ENCODE results near the gene CARMIL1.

CARMIL1 gene

GRCh38 chr6:25311331-25311840 lies 32.2 kb downstream of the CARMIL1 start:
- DNase-seq: no peak

- no peak for DNase-seq
Observed at GRCh38 chr6:25312034-25312620, 33.0 kb downstream of the CARMIL1 start.

GRCh38 chr6:25312703-25313102 lies 33.5 kb downstream of the CARMIL1 start:
- DNase-seq: no peak

GRCh38 chr6:25314509-25315175 lies 35.5 kb downstream of the CARMIL1 start:
- DNase-seq: no peak

GRCh38 chr6:25315194-25316177 lies 36.3 kb downstream of the CARMIL1 start:
- no peak for DNase-seq

- no peak for DNase-seq
Observed at GRCh38 chr6:25316626-25317025, 37.5 kb downstream of the CARMIL1 start.

- DNase-seq: no peak
Observed at GRCh38 chr6:25318589-25318988, 39.4 kb downstream of the CARMIL1 start.

GRCh38 chr6:25320459-25320858 lies 41.3 kb downstream of the CARMIL1 start:
- no peak for DNase-seq

GRCh38 chr6:25322692-25323091 lies 43.5 kb downstream of the CARMIL1 start:
- no peak for DNase-seq

- DNase-seq: no peak
Observed at GRCh38 chr6:25324066-25324762, 45.0 kb downstream of the CARMIL1 start.

GRCh38 chr6:25326126-25326525 lies 47.0 kb downstream of the CARMIL1 start:
- no peak for DNase-seq

GRCh38 chr6:25326960-25327359 lies 47.8 kb downstream of the CARMIL1 start:
- no peak for DNase-seq

- DNase-seq: no peak
Observed at GRCh38 chr6:25327432-25327831, 48.3 kb downstream of the CARMIL1 start.

- DNase-seq: no peak
Observed at GRCh38 chr6:25329161-25329817, 50.1 kb downstream of the CARMIL1 start.

- DNase-seq: no peak
Observed at GRCh38 chr6:25329982-25330381, 50.8 kb downstream of the CARMIL1 start.

GRCh38 chr6:25330796-25331685 lies 51.9 kb downstream of the CARMIL1 start:
- DNase-seq: no peak

- no peak for DNase-seq
Observed at GRCh38 chr6:25332165-25332564, 53.0 kb downstream of the CARMIL1 start.

GRCh38 chr6:25332655-25333071 lies 53.5 kb downstream of the CARMIL1 start:
- DNase-seq: no peak

GRCh38 chr6:25333471-25333870 lies 54.3 kb downstream of the CARMIL1 start:
- DNase-seq: no peak

GRCh38 chr6:25334793-25335192 lies 55.6 kb downstream of the CARMIL1 start:
- no peak for DNase-seq

- no peak for DNase-seq
Observed at GRCh38 chr6:25336996-25337395, 57.8 kb downstream of the CARMIL1 start.

Data from activated CD4-positive, alpha-beta T cell treated with anti-CD3 and anti-CD28 coated beads, Interleukin-2, amount 50 U/mL, for 48 hours (primary cell).